A673 (cell line): Measurements from ENCODE around the gene PRDM16. TPM values are rescaled to one million over a fixed set of nuclear protein-coding genes. Genes with fewer than 3 reads are reported as not detected.

ENCODE experiments used
- BruUV-seq: library from RNA; stranded (reverse); fragments of 400-500 nt; replicated peaks from 2 replicates; lab custom pipeline; 2021; lab: Mats Ljungman, UMichigan
- CTCF ChIA-PET: fragments of 300-600 bp; sonication (Branson Sonifier 250); formaldehyde crosslinking; loops from one replicate; lab custom pipeline; 2022; ENCODE audit warnings: antibody characterized with exemption; lab: Charles Lee
- POLR2A ChIA-PET: fragments of 300-600 bp; sonication (Branson Sonifier 250); formaldehyde crosslinking; loops from one replicate; lab custom pipeline; 2022; ENCODE audit warnings: antibody characterized with exemption; ENCODE audit not compliant: low non-redundant PET; lab: Charles Lee
- DNase-seq: peaks from one replicate; pipeline ENCODE4 v3.0.0-alpha.2; 2015; ENCODE audit warnings: low spot score
- H3K27ac ChIP-seq: fragments of 200-600 bp; sonication (generic); 2 replicates; pipeline ENCODE4 v1.5.1; 2016; ENCODE audit warnings: mixed run types, low read depth, mild to moderate bottlenecking, mixed read lengths, antibody characterized with exemption, low read length; ENCODE audit not compliant: poor library complexity, severe bottlenecking
- H3K27me3 ChIP-seq: fragments of 200-600 bp; sonication (generic); replicated peaks from 2 replicates; pipeline ENCODE4 v1.6.1; 2017; ENCODE audit warnings: mixed run types, low read depth, mild to moderate bottlenecking, mixed read lengths, antibody characterized with exemption, low read length; ENCODE audit not compliant: insufficient read depth, poor library complexity
- H3K36me3 ChIP-seq: fragments of 200-600 bp; sonication (generic); 2 replicates; pipeline ENCODE4 v1.6.1; 2016; ENCODE audit warnings: mixed run types, mild to moderate bottlenecking, mixed read lengths, antibody characterized with exemption, low read length; ENCODE audit not compliant: insufficient read depth, poor library complexity, severe bottlenecking
- H3K4me1 ChIP-seq: fragments of 200-600 bp; sonication (generic); 2 replicates; pipeline ENCODE4 v1.6.1; 2017; ENCODE audit warnings: mixed run types, mild to moderate bottlenecking, mixed read lengths, antibody characterized with exemption, low read length; ENCODE audit not compliant: insufficient read depth, poor library complexity, severe bottlenecking
- H3K4me3 ChIP-seq: fragments of 200-600 bp; sonication (generic); 2 replicates; pipeline ENCODE4 v1.5.1; 2016; ENCODE audit warnings: low read depth, mixed run types, mild to moderate bottlenecking, mixed read lengths, low read length; ENCODE audit not compliant: poor library complexity, severe bottlenecking
- H3K9me3 ChIP-seq: fragments of 200-600 bp; sonication (generic); 2 replicates; pipeline ENCODE4 v1.6.1; 2016; ENCODE audit warnings: mixed run types, low read depth, mild to moderate bottlenecking, mixed read lengths, antibody characterized with exemption, low read length; ENCODE audit not compliant: poor library complexity, severe bottlenecking
- CTCF ChIP-seq: fragments of 300-800, 200-600 bp; sonication (generic); conservative IDR thresholded peaks from 2 replicates; pipeline ENCODE4 v1.5.1; 2017; ENCODE audit warnings: low read depth, mild to moderate bottlenecking, antibody characterized with exemption, low read length, moderate library complexity, mixed read lengths
- EZH2 ChIP-seq: fragments of 200-600 bp; sonication (generic); IDR thresholded peaks from 2 replicates; pipeline ENCODE4 v1.6.1; 2017; ENCODE audit warnings: borderline replicate concordance, low read depth, mild to moderate bottlenecking, mixed read lengths, antibody characterized with exemption, low read length; ENCODE audit not compliant: poor library complexity, severe bottlenecking
- intact Hi-C: fragments of 100-400 bp; cut with micrococcal nuclease; formaldehyde crosslinking; loops from one replicate; pipeline ENCODE4 v1.10.0; 2022; ENCODE audit not compliant: unreplicated experiment
- total RNA-seq: library from RNA; stranded (reverse); gene quantifications from 2 replicates; pipeline ENCODE4 v1.2.3, GENCODE V29; 2021

Gene PRDM16
- total RNA-seq, 1 experiment from 2014 or later = 0.49 TPM

DNA sequence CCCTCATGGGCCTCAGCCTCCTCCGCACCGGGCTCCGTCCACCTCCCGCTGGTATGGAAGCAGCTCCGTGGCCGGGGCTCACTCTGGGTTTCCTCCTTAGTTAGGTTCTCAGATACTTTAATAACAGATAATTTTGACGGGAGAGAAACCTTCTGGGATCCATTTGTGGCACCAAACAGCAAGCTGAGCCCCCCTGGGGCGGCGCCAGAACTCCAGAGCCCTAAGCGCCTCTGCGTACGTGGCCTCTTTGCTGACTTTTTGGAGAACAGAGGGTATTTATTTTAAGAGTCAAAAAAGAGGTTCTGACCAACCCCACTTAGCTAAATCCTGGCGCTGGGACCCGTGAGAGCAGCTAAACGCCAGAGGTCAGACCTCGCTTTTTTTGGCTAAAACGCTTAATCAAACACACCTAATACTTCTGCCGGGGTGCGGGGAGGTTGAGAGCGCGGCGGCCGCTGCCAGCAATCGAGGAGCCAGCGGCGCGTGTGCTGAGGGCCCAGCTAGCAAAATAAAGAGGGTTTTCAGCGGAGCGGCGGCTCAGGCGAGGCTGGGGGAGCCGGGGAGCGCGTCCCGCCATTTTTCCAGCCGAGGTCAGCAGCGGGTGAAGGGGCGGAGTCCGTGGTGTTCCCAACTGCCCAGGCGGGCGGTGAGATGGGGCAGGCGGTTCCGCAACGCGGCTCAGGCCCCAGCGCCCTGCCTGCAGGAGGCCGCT, 171.7 kb downstream of the PRDM16 start:
- Histone ChIP-seq H3K4me1 (no peaks in the 10 kb centered on the region), H3K36me3 (no peaks in the 10 kb centered on the region), H3K27me3 (no peaks in the 10 kb centered on the region), H3K4me3 (no peak overlapping the region), H3K9me3 (no peaks in the 10 kb centered on the region), H3K27ac (no peak overlapping the region)
- intact Hi-C loops = no loop called here
- no peak for TF ChIP-seq CTCF
- TF ChIP-seq EZH2 = no peak
- BruUV-seq = no TSS peak
- ChIA-PET CTCF (no interaction called here), POLR2A (no interaction called here)
- DNase-seq = no peak

- intact Hi-C loops = no loop called here
- no TSS peak for BruUV-seq
- POLR2A ChIA-PET = no interaction called here
- Histone ChIP-seq H3K36me3 (no peaks in the 10 kb centered on the region), H3K4me3 (no peak overlapping the region), H3K27ac (no peak overlapping the region), H3K27me3 (no peaks in the 10 kb centered on the region), H3K9me3 (no peaks in the 10 kb centered on the region), H3K4me1 (no peaks in the 10 kb centered on the region)
- CTCF ChIA-PET = no interaction called here
- no peak for TF ChIP-seq EZH2
- no peak for TF ChIP-seq CTCF
- no peak for DNase-seq
Observed at GRCh38 chr1:3241236-3241550, 172.2 kb downstream of the PRDM16 start.

- TF ChIP-seq EZH2 (no peak), CTCF (no peak)
- BruUV-seq = no TSS peak
Observed at GRCh38 chr1:3241673-3242407, 172.8 kb downstream of the PRDM16 start.

More at GRCh38 chr1:3241673-3242407, 172.8 kb downstream of the PRDM16 start:
- Histone ChIP-seq H3K27me3 (no peaks in the 10 kb centered on the region), H3K36me3 (no peaks in the 10 kb centered on the region), H3K27ac (no peak overlapping the region), H3K4me3 (no peak overlapping the region), H3K4me1 (no peaks in the 10 kb centered on the region), H3K9me3 (no peaks in the 10 kb centered on the region)
- ChIA-PET POLR2A (no interaction called here), CTCF (no interaction called here)
- intact Hi-C loops = no loop called here
- DNase-seq = no peak
